IMR-90 (cell line): ENCODE measurements around the gene GSTA4. TPM values are rescaled to one million over a fixed set of nuclear protein-coding genes. Genes with fewer than 3 reads are reported as not detected.

ENCODE experiments used
- ATAC-seq: fragments of 200-7000 bp; cut with Tn5 transposase; 2 replicates; pipeline ENCODE4 v1.9.1; 2020; ENCODE audit warnings: low read depth, mild to moderate bottlenecking, moderate library complexity
- BruUV-seq: library from RNA; stranded (reverse); fragments of 400-500 nt; replicated peaks from 2 replicates; lab custom pipeline; 2021; lab: Mats Ljungman, UMichigan
- CTCF ChIA-PET: fragments of 300-600 bp; formaldehyde crosslinking; extraction: SDS; loops from one replicate; lab custom pipeline; 2021; ENCODE audit warnings: antibody characterized with exemption; lab: Yijun Ruan, JAX
- POLR2A ChIA-PET: fragments of 300-600 bp; sonication (Branson Sonifier 250); formaldehyde crosslinking; loops from one replicate; lab custom pipeline; 2022; ENCODE audit warnings: antibody characterized with exemption; ENCODE audit not compliant: unreplicated experiment; lab: Charles Lee
- DNase-seq: peaks from one replicate; pipeline ENCODE4 v3.0.0; 2013
- H2AFZ ChIP-seq: replicated peaks from 2 replicates; pipeline ENCODE3; 2013; ENCODE audit warnings: low read length, mild to moderate bottlenecking; ENCODE audit not compliant: poor library complexity
- H2AK5ac ChIP-seq: 2 replicates; pipeline ENCODE4 v1.6.1; 2013; ENCODE audit warnings: low read depth, low read length, inconsistent platforms
- H2AK9ac ChIP-seq: replicated peaks from 2 replicates; pipeline ENCODE3; 2013; ENCODE audit warnings: mild to moderate bottlenecking, low read depth, low read length, moderate library complexity; ENCODE audit not compliant: poor library complexity
- H2BK120ac ChIP-seq: 2 replicates; pipeline ENCODE4 v1.6.1; 2013; ENCODE audit warnings: low read depth, low read length, inconsistent platforms
- H2BK15ac ChIP-seq: 3 replicates; pipeline ENCODE4 v1.6.1; 2013; ENCODE audit warnings: low read depth, low read length, inconsistent platforms
- H2BK20ac ChIP-seq: 2 replicates; pipeline ENCODE4 v1.6.1; 2013; ENCODE audit warnings: low read depth, mild to moderate bottlenecking, inconsistent platforms, low read length, moderate library complexity
- H2BK5ac ChIP-seq: 2 replicates; pipeline ENCODE4 v1.6.1; 2013; ENCODE audit warnings: mild to moderate bottlenecking, low read depth, low read length, inconsistent platforms; ENCODE audit not compliant: poor library complexity, severe bottlenecking
- H3K14ac ChIP-seq: replicated peaks from 2 replicates; pipeline ENCODE4 v1.6.1; 2013; ENCODE audit warnings: low read depth, low read length, inconsistent platforms
- H3K18ac ChIP-seq: 2 replicates; pipeline ENCODE4 v1.6.1; 2013; ENCODE audit warnings: low read depth, low read length, control low read depth
- H3K23ac ChIP-seq: 2 replicates; pipeline ENCODE4 v1.6.1; 2013; ENCODE audit warnings: low read depth, low read length, inconsistent platforms
- H3K27ac ChIP-seq: 2 replicates; pipeline ENCODE4 v1.5.1; 2013; ENCODE audit warnings: mild to moderate bottlenecking, control low read depth, low read length; ENCODE audit not compliant: insufficient read depth
- H3K27me3 ChIP-seq: 2 replicates; pipeline ENCODE4 v1.6.1; 2013; ENCODE audit warnings: low read length; ENCODE audit not compliant: control insufficient read depth, insufficient read depth
- H3K36me3 ChIP-seq: 2 replicates; pipeline ENCODE4 v1.6.1; 2013; ENCODE audit warnings: low read length, mixed read lengths; ENCODE audit not compliant: control insufficient read depth, insufficient read depth
- H3K4ac ChIP-seq: 2 replicates; pipeline ENCODE4 v1.6.1; 2013; ENCODE audit warnings: low read depth, low read length, inconsistent platforms
- H3K4me1 ChIP-seq: 2 replicates; pipeline ENCODE4 v1.6.1; 2013; ENCODE audit warnings: low read length, mixed read lengths; ENCODE audit not compliant: control insufficient read depth, insufficient read depth
- H3K4me2 ChIP-seq: 2 replicates; pipeline ENCODE4 v1.6.1; 2013; ENCODE audit warnings: low read depth, mild to moderate bottlenecking, control low read depth, low read length, moderate library complexity
- H3K4me3 ChIP-seq: 2 replicates; pipeline ENCODE4 v1.5.1; 2013; ENCODE audit warnings: low read depth, mild to moderate bottlenecking, control low read depth, low read length, moderate library complexity; ENCODE audit not compliant: insufficient read depth
- H3K56ac ChIP-seq: 2 replicates; pipeline ENCODE4 v1.6.1; 2013; ENCODE audit warnings: low read length, inconsistent platforms; ENCODE audit not compliant: insufficient read depth; ENCODE audit errors: extremely low read depth
- H3K79me1 ChIP-seq, 2 experiments: 2 replicates each; pipeline ENCODE4 v1.6.1; 2013; ENCODE audit warnings: low read length in 2 of 2, inconsistent platforms in 1 of 2, low read depth in 1 of 2
- H3K9ac ChIP-seq: 2 replicates; pipeline ENCODE4 v1.6.1; 2013; ENCODE audit warnings: low read depth, low read length, control low read depth
- H3K9me1 ChIP-seq: 2 replicates; pipeline ENCODE4 v1.6.1; 2013; ENCODE audit warnings: low read length, inconsistent platforms; ENCODE audit not compliant: insufficient read depth
- H3K9me3 ChIP-seq: 2 replicates; pipeline ENCODE4 v1.6.1; 2013; ENCODE audit warnings: low read length; ENCODE audit not compliant: control insufficient read depth, insufficient read depth
- H4K20me1 ChIP-seq: 2 replicates; pipeline ENCODE4 v1.6.1; 2013; ENCODE audit warnings: low read length, inconsistent platforms; ENCODE audit not compliant: insufficient read depth
- H4K5ac ChIP-seq: 2 replicates; pipeline ENCODE4 v1.6.1; 2013; ENCODE audit warnings: mild to moderate bottlenecking, low read depth, low read length, control low read depth
- H4K8ac ChIP-seq, 2 experiments: 2 replicates each; pipeline ENCODE4 v1.6.1; 2013; ENCODE audit warnings: low read depth in 2 of 2, low read length in 2 of 2, control low read depth in 1 of 2, inconsistent platforms in 1 of 2
- H4K91ac ChIP-seq: 2 replicates; pipeline ENCODE4 v1.6.1; 2013; ENCODE audit warnings: low read depth, low read length, inconsistent platforms; ENCODE audit not compliant: insufficient read depth
- CEBPB ChIP-seq: IDR thresholded peaks from 2 replicates; pipeline ENCODE4 v1.6.1; 2012; ENCODE audit warnings: low read depth, low read length, improper control_type of control experiment
- CHD1 ChIP-seq: IDR thresholded peaks from 2 replicates; pipeline ENCODE4 v1.6.1; 2012; ENCODE audit warnings: low read depth, low read length, improper control_type of control experiment
- ELK1 ChIP-seq: fragments of 150-350 bp; IDR thresholded peaks from 2 replicates; pipeline ENCODE4 v1.6.1; 2016; ENCODE audit warnings: low read depth, mild to moderate bottlenecking, low read length, moderate library complexity, borderline replicate concordance
- NFE2L2 ChIP-seq: fragments of 150-350 bp; IDR thresholded peaks from 2 replicates; pipeline ENCODE4 v1.6.1; 2016; ENCODE audit warnings: low read depth, mild to moderate bottlenecking, low read length
- POLR2A ChIP-seq: IDR thresholded peaks from 2 replicates; pipeline ENCODE4 v1.6.1; 2012; ENCODE audit warnings: mild to moderate bottlenecking, low read depth, low read length
- RAD21 ChIP-seq: IDR thresholded peaks from 2 replicates; pipeline ENCODE4 v1.6.1; 2012; ENCODE audit warnings: low read length, improper control_type of control experiment
- RCOR1 ChIP-seq: IDR thresholded peaks from 2 replicates; pipeline ENCODE4 v1.6.1; 2012; ENCODE audit warnings: mild to moderate bottlenecking, low read length, improper control_type of control experiment; ENCODE audit not compliant: insufficient replicate concordance
- SMC3 ChIP-seq: fragments of 150-350 bp; IDR thresholded peaks from 2 replicates; pipeline ENCODE4 v1.6.1; 2016; ENCODE audit warnings: low read depth, mild to moderate bottlenecking, antibody characterized with exemption, low read length, moderate library complexity
- WGBS, 2 experiments: methylation state at CpG; one replicate each; pipeline versions ENCODE4 v1.1.5 to v1.1.7; 2013; ENCODE audit warnings: missing lambda C conversion rate in 2 of 2; ENCODE audit not compliant: insufficient read length in 1 of 2; ENCODE audit errors: extremely low coverage in 2 of 2; 5-methylcytosine and 5-hydroxymethylcytosine counted together
- dilution Hi-C: fragments of 300-500 bp; cut with HindIII; formaldehyde crosslinking; loops from one replicate; pipeline ENCODE4 v1.14.3; 2018; ENCODE audit warnings: low sequenced_read_pairs; ENCODE audit not compliant: unreplicated experiment
- in situ Hi-C: fragments of 300-500 bp; cut with MboI; formaldehyde crosslinking; loops from 3 replicates; pipeline ENCODE4 v1.14.3; 2019; ENCODE audit warnings: low sequenced_read_pairs, inconsistent platforms, mixed read lengths
- intact Hi-C: fragments of 100-400 bp; cut with micrococcal nuclease; formaldehyde crosslinking; loops from 2 replicates; pipeline ENCODE4 v1.10.0; 2022
- polyA plus RNA-seq, 3 experiments: library from polyadenylated mRNA; depleted of rRNA; stranded (reverse); fragments of >200 nt; gene quantifications; 2 replicates each; pipeline ENCODE4 v1.2.3, GENCODE V29; 2012; ENCODE audit warnings: low replicate concordance in 1 of 3
- total RNA-seq: library from RNA; depleted of rRNA; stranded (reverse); fragments of >200 nt; gene quantifications from 2 replicates; pipeline ENCODE4 v1.2.3, GENCODE V29; 2012
- TF ChIP-seq, protein P1 (sequence below): conservative IDR thresholded peaks from 2 replicates; pipeline ENCODE4 v1.5.1; 2012; ENCODE audit warnings: mild to moderate bottlenecking, low read depth, low read length, improper control_type of control experiment

Gene GSTA4
- total and polyA plus RNA-seq, 2 of the 4 experiments (the other 2 are of a cell fraction): 26.9 to 35.6 TPM

GRCh38 chr6:52975580-52975979 is 19.5 kb downstream of the GSTA4 start:
- H3K36me3 ChIP-seq: no peaks in the 10 kb centered on the region
- H2AFZ ChIP-seq: no peak overlapping the region
- DNase-seq: peak; percentile 29
- dilution Hi-C loops: no loop called here
- WGBS, 2 experiments: no CpG with 5 or more reads among the region's 2 CpGs
- H2BK120ac ChIP-seq: no peak overlapping the region
- no peak overlapping the region for H4K5ac ChIP-seq
- no peaks in the 10 kb centered on the region for H3K9me1 ChIP-seq
- no peaks in the 10 kb centered on the region for H4K20me1 ChIP-seq
- peaks cover 2% of the 10 kb centered on the region; the same call in 1 of the 2 replicates for H3K4me1 ChIP-seq
- POLR2A ChIA-PET: no interaction called here
- no peak overlapping the region for H2BK15ac ChIP-seq
- no peaks in the 10 kb centered on the region for H3K27me3 ChIP-seq
- BruUV-seq: no TSS peak
- in situ Hi-C loops: no loop called here
- no peak overlapping the region for H3K4me3 ChIP-seq
- H2AK5ac ChIP-seq: no peak overlapping the region
- TF ChIP-seq CEBPB (no peak), POLR2A (no peak), RCOR1 (no peak), RAD21 (no peak), SMC3 (no peak), ELK1 (no peak), CHD1 (no peak), NFE2L2 (no peak)
- TF ChIP-seq, protein P1, sequence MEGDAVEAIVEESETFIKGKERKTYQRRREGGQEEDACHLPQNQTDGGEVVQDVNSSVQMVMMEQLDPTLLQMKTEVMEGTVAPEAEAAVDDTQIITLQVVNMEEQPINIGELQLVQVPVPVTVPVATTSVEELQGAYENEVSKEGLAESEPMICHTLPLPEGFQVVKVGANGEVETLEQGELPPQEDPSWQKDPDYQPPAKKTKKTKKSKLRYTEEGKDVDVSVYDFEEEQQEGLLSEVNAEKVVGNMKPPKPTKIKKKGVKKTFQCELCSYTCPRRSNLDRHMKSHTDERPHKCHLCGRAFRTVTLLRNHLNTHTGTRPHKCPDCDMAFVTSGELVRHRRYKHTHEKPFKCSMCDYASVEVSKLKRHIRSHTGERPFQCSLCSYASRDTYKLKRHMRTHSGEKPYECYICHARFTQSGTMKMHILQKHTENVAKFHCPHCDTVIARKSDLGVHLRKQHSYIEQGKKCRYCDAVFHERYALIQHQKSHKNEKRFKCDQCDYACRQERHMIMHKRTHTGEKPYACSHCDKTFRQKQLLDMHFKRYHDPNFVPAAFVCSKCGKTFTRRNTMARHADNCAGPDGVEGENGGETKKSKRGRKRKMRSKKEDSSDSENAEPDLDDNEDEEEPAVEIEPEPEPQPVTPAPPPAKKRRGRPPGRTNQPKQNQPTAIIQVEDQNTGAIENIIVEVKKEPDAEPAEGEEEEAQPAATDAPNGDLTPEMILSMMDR: no peak
- no peaks in the 10 kb centered on the region for H3K79me1 ChIP-seq
- no peak overlapping the region for H3K27ac ChIP-seq
- H4K91ac ChIP-seq: no peak overlapping the region
- no peak; the same call in 1 of the 2 replicates for ATAC-seq
- no peak overlapping the region for H3K23ac ChIP-seq
- H3K18ac ChIP-seq: no peak overlapping the region
- no peak overlapping the region for H3K9ac ChIP-seq
- H2AK9ac ChIP-seq: no peak overlapping the region
- H2BK5ac ChIP-seq: no peak overlapping the region
- H3K14ac ChIP-seq: no peak overlapping the region
- H3K4ac ChIP-seq: no peak overlapping the region
- intact Hi-C loops: loop anchor here (5.0 to 10.0 kb wide), 2 partner anchors 51 to 93 kb away; no protein-coding TSS in a partner anchor
- no peaks in the 10 kb centered on the region for H3K9me3 ChIP-seq
- H4K8ac ChIP-seq: no peak overlapping the region
- no peak overlapping the region for H2BK20ac ChIP-seq
- no peak overlapping the region for H3K4me2 ChIP-seq
- CTCF ChIA-PET: no interaction called here
- H3K56ac ChIP-seq: no peak overlapping the region
